GM06990 (cell line): ENCODE measurements around the gene ADGRB2.

Experiments used
- DNase-seq: peaks from one replicate; pipeline ENCODE4 v3.0.0-alpha.2; 2011; ENCODE audit not compliant: insufficient read length; ENCODE audit errors: extremely low read depth
- H3K27me3 ChIP-seq: replicated peaks from 2 replicates; pipeline ENCODE4 v1.6.0; 2011; ENCODE audit warnings: low read length; ENCODE audit not compliant: control insufficient read depth, insufficient read depth
- H3K36me3 ChIP-seq: 2 replicates; pipeline ENCODE4 v1.5.1; 2011; ENCODE audit warnings: low read length; ENCODE audit not compliant: control insufficient read depth, insufficient read depth
- H3K4me3 ChIP-seq: replicated peaks from 2 replicates; pipeline ENCODE4 v1.5.1; 2011; ENCODE audit warnings: low read depth, mild to moderate bottlenecking, control low read depth, low read length
- CTCF ChIP-seq: IDR thresholded peaks from 2 replicates; pipeline ENCODE4 v1.5.1; 2011; ENCODE audit warnings: low read length, control low read depth, mild to moderate bottlenecking, inconsistent platforms; ENCODE audit not compliant: insufficient read depth, poor library complexity, severe bottlenecking

Gene ADGRB2

GRCh38 chr1:31727195-31727594, 36.9 kb downstream of the ADGRB2 start:
- no peak for DNase-seq
- Histone ChIP-seq H3K4me3 (no peak overlapping the region), H3K27me3 (no peaks in the 10 kb centered on the region; the same call in none of the 2 replicates), H3K36me3 (no peaks in the 10 kb centered on the region)
- TF ChIP-seq CTCF, result no peak

- DNase-seq, result no peak
- H3K4me3 ChIP-seq, result no peak overlapping the region
- TF ChIP-seq CTCF, result no peak
- no peaks in the 10 kb centered on the region; the same call in none of the 2 replicates for H3K27me3 ChIP-seq
- no peaks in the 10 kb centered on the region for H3K36me3 ChIP-seq
Observed at GRCh38 chr1:31726715-31727114, 37.4 kb downstream of the ADGRB2 start.

- Histone ChIP-seq H3K4me3 (no peak overlapping the region), H3K27me3 (no peaks in the 10 kb centered on the region; the same call in none of the 2 replicates), H3K36me3 (no peaks in the 10 kb centered on the region)
- DNase-seq, result no peak
- no peak for TF ChIP-seq CTCF
Observed at GRCh38 chr1:31725777-31726535, 38.2 kb downstream of the ADGRB2 start.

GRCh38 chr1:31725134-31725533, 39.0 kb downstream of the ADGRB2 start:
- TF ChIP-seq CTCF, result no peak
- H3K4me3 ChIP-seq, result no peak overlapping the region
- DNase-seq, result no peak
- H3K27me3 ChIP-seq, result no peaks in the 10 kb centered on the region; the same call in none of the 2 replicates
- no peaks in the 10 kb centered on the region for H3K36me3 ChIP-seq

- no peak for DNase-seq
- no peak for TF ChIP-seq CTCF
- Histone ChIP-seq H3K27me3 (no peaks in the 10 kb centered on the region; the same call in none of the 2 replicates), H3K4me3 (no peak overlapping the region), H3K36me3 (no peaks in the 10 kb centered on the region)
Observed at GRCh38 chr1:31723828-31724359, 40.2 kb downstream of the ADGRB2 start.
